Neural cell (in vitro differentiated cells): Measurements from ENCODE around the gene SLC6A11.

ENCODE experiments used
- CTCF ChIP-seq: fragments of 450-650 bp; IDR thresholded peaks from 2 replicates; pipeline ENCODE4 v1.5.1; 2014; ENCODE audit warnings: antibody characterized with exemption, mild to moderate bottlenecking, moderate library complexity; ENCODE audit not compliant: poor library complexity, severe bottlenecking
- EP300 ChIP-seq: fragments of 450-650 bp; conservative IDR thresholded peaks from 2 replicates; pipeline ENCODE4 v1.6.1; 2014; ENCODE audit warnings: antibody characterized with exemption, mild to moderate bottlenecking, moderate library complexity; ENCODE audit not compliant: poor library complexity, severe bottlenecking
- EZH2 ChIP-seq: fragments of 200-600, 300-800 bp; shearing (Covaris generic), sonication (generic); IDR thresholded peaks from 2 replicates; pipeline ENCODE4 v1.6.1; 2014; ENCODE audit warnings: antibody characterized with exemption, low read length, borderline replicate concordance, mild to moderate bottlenecking; ENCODE audit not compliant: insufficient read depth, poor library complexity, severe bottlenecking
- MXI1 ChIP-seq: fragments of 450-650 bp; conservative IDR thresholded peaks from 2 replicates; pipeline ENCODE4 v1.6.1; 2014; ENCODE audit warnings: antibody characterized with exemption, mild to moderate bottlenecking; ENCODE audit not compliant: poor library complexity, severe bottlenecking
- POLR2AphosphoS5 ChIP-seq: IDR thresholded peaks from 2 replicates; pipeline ENCODE4 v1.6.1; 2012
- RAD21 ChIP-seq: fragments of 450-650 bp; conservative IDR thresholded peaks from 2 replicates; pipeline ENCODE4 v1.6.1; 2014; ENCODE audit warnings: antibody characterized with exemption, mild to moderate bottlenecking, moderate library complexity
- TAF1 ChIP-seq: IDR thresholded peaks from 2 replicates; pipeline ENCODE4 v1.6.1; 2012; ENCODE audit warnings: low read depth
- TF ChIP-seq, protein P1 (sequence below): IDR thresholded peaks from 2 replicates; pipeline ENCODE4 v1.6.1; 2012; ENCODE audit warnings: borderline replicate concordance

DNA sequence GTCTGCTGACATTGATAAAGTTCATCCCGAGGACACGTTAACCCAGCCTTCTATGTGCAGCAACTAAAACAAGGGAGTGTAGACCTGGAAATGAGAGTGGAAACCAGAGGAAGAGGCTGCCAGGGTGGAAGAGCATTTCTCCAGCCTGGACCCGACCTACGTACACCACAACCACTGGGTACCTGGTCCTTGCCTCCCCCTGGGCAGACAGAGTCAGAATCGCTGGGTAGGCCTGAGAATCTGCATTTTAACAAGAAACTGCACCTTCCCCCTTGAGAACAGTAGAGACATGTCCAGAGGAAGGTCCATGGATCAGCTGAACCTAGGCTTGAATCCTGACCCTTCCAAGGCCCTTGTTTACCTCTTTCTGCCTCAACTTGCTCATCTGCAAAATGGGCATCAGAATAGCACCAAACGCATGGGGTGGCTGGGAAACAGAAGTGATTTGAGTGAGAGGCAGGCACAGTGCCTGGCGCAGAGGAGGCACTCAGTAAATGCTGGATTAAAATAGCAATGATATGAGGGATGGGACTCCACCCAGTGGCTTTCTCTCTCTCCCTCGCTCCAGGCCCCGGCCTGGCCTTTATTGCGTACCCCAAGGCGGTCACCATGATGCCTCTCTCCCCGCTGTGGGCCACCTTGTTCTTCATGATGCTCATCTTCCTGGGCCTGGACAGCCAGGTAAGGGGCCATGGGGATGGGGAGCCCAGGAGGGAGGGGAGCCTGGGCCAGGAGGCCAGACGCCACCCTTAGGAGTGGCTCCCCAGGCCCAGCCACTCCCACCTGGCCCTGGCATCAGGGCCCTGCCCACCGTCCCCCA lies 109.6 kb downstream of the SLC6A11 start:
- TF ChIP-seq, protein P1, sequence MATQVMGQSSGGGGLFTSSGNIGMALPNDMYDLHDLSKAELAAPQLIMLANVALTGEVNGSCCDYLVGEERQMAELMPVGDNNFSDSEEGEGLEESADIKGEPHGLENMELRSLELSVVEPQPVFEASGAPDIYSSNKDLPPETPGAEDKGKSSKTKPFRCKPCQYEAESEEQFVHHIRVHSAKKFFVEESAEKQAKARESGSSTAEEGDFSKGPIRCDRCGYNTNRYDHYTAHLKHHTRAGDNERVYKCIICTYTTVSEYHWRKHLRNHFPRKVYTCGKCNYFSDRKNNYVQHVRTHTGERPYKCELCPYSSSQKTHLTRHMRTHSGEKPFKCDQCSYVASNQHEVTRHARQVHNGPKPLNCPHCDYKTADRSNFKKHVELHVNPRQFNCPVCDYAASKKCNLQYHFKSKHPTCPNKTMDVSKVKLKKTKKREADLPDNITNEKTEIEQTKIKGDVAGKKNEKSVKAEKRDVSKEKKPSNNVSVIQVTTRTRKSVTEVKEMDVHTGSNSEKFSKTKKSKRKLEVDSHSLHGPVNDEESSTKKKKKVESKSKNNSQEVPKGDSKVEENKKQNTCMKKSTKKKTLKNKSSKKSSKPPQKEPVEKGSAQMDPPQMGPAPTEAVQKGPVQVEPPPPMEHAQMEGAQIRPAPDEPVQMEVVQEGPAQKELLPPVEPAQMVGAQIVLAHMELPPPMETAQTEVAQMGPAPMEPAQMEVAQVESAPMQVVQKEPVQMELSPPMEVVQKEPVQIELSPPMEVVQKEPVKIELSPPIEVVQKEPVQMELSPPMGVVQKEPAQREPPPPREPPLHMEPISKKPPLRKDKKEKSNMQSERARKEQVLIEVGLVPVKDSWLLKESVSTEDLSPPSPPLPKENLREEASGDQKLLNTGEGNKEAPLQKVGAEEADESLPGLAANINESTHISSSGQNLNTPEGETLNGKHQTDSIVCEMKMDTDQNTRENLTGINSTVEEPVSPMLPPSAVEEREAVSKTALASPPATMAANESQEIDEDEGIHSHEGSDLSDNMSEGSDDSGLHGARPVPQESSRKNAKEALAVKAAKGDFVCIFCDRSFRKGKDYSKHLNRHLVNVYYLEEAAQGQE: no peak
- TF ChIP-seq CTCF (no peak), POLR2AphosphoS5 (no peak), EP300 (no peak), RAD21 (no peak), EZH2 (no peak), MXI1 (no peak), TAF1 (no peak)
